IgD-negative memory B cell (primary cell): ENCODE data around the gene CCN5. TPM values are rescaled to one million over a fixed set of nuclear protein-coding genes. Genes with fewer than 3 reads are reported as not detected.

Source experiments
- H3K27ac Mint-ChIP-seq, 3 donors: one replicate each; pipeline ENCODE4 v1.8.0; 2020 to 2022; ENCODE audit warnings: mild to moderate bottlenecking in 3 of 3, mixed read lengths in 3 of 3, moderate library complexity in 1 of 3
- H3K27me3 Mint-ChIP-seq: one replicate; pipeline ENCODE4 v1.8.0; 2021; ENCODE audit warnings: mixed read lengths
- H3K36me3 Mint-ChIP-seq: one replicate; pipeline ENCODE4 v1.8.0; 2020; ENCODE audit warnings: mild to moderate bottlenecking, mixed read lengths
- H3K4me1 Mint-ChIP-seq, 3 donors: one replicate each; pipeline ENCODE4 v1.8.0; 2020 to 2022; ENCODE audit warnings: mixed read lengths in 3 of 3, mild to moderate bottlenecking in 1 of 3
- H3K4me3 Mint-ChIP-seq, 4 donors: one replicate each; pipeline ENCODE4 v1.8.0; 2020 to 2022; ENCODE audit warnings: mild to moderate bottlenecking in 4 of 4, mixed read lengths in 4 of 4, moderate library complexity in 3 of 4
- H3K9me3 Mint-ChIP-seq, 3 donors: one replicate each; pipeline ENCODE4 v1.8.0; 2020 to 2021; ENCODE audit warnings: mixed read lengths in 3 of 3, mild to moderate bottlenecking in 1 of 3
- polyA plus RNA-seq: library from polyadenylated mRNA; unstranded; fragments of 300-500 nt; fragmentation: Illumina TruSeq; gene quantifications from one replicate; pipeline ENCODE4 v1.2.3, GENCODE V29; 2021

The CCN5 gene
- polyA plus RNA-seq, 1 donor from 2014 or later, result not detected

- Mint-ChIP-seq H3K9me3 (no peaks in the 10 kb centered on the region), H3K27ac (no peak overlapping the region), H3K4me3 (peak overlapping the region in 1 of 4 donors; percentile 55), H3K36me3 (no peaks in the 10 kb centered on the region), H3K27me3 (peaks cover 19% of the 10 kb centered on the region), H3K4me1 (peaks cover 0 to 9% (median 2%) of the 10 kb centered on the region in 3 donors)
These were observed 12.4 kb upstream of the CCN5 start for GRCh38 chr20:44702776-44703175.

- Mint-ChIP-seq H3K27me3 (peaks cover 19% of the 10 kb centered on the region), H3K27ac (no peak overlapping the region), H3K4me1 (peaks cover 0 to 9% (median 2%) of the 10 kb centered on the region in 3 donors), H3K9me3 (no peaks in the 10 kb centered on the region), H3K4me3 (peak overlapping the region in 2 of 4 donors; percentile 55 to 70), H3K36me3 (no peaks in the 10 kb centered on the region)
These were observed 11.8 kb upstream of the CCN5 start for GRCh38 chr20:44703183-44703925.

GRCh38 chr20:44703956-44704488 is 11.1 kb upstream of the CCN5 start:
- H3K4me1 Mint-ChIP-seq, result peaks cover 0 to 9% (median 2%) of the 10 kb centered on the region in 3 donors
- no peak overlapping the region for H3K27ac Mint-ChIP-seq

GRCh38 chr20:44704551-44704971 is 10.6 kb upstream of the CCN5 start:
- peaks cover 19% of the 10 kb centered on the region for H3K27me3 Mint-ChIP-seq
- H3K4me1 Mint-ChIP-seq, result peaks cover 0 to 9% (median 2%) of the 10 kb centered on the region in 3 donors
- H3K27ac Mint-ChIP-seq, result no peak overlapping the region

More at GRCh38 chr20:44703956-44704488, 11.1 kb upstream of the CCN5 start:
- no peaks in the 10 kb centered on the region for H3K9me3 Mint-ChIP-seq
- no peaks in the 10 kb centered on the region for H3K36me3 Mint-ChIP-seq
- H3K27me3 Mint-ChIP-seq, result peaks cover 19% of the 10 kb centered on the region
- no peak overlapping the region for H3K4me3 Mint-ChIP-seq

GRCh38 chr20:44705364-44706094 is 9.6 kb upstream of the CCN5 start:
- Mint-ChIP-seq H3K27me3 (peaks cover 19% of the 10 kb centered on the region), H3K4me1 (peaks cover 0 to 9% (median 2%) of the 10 kb centered on the region in 3 donors), H3K36me3 (no peaks in the 10 kb centered on the region), H3K9me3 (no peaks in the 10 kb centered on the region), H3K27ac (peak overlapping the region in 1 of 3 donors; percentile 22), H3K4me3 (no peak overlapping the region)

More at GRCh38 chr20:44704551-44704971, 10.6 kb upstream of the CCN5 start:
- Mint-ChIP-seq H3K36me3 (no peaks in the 10 kb centered on the region), H3K9me3 (no peaks in the 10 kb centered on the region), H3K4me3 (no peak overlapping the region)

- no peaks in the 10 kb centered on the region for H3K9me3 Mint-ChIP-seq
- peaks cover 0 to 9% (median 2%) of the 10 kb centered on the region in 3 donors for H3K4me1 Mint-ChIP-seq
- peak overlapping the region in 1 of 3 donors; percentile 22 for H3K27ac Mint-ChIP-seq
- H3K4me3 Mint-ChIP-seq, result no peak overlapping the region
- H3K36me3 Mint-ChIP-seq, result no peaks in the 10 kb centered on the region
- H3K27me3 Mint-ChIP-seq, result peaks cover 14% of the 10 kb centered on the region
These were observed 8.7 kb upstream of the CCN5 start for GRCh38 chr20:44706301-44707017.

GRCh38 chr20:44707018-44707579 is 8.1 kb upstream of the CCN5 start:
- no peak overlapping the region for H3K27ac Mint-ChIP-seq
- peaks cover 0 to 3% (median 0%) of the 10 kb centered on the region in 3 donors for H3K9me3 Mint-ChIP-seq
- peaks cover 0 to 9% (median 2%) of the 10 kb centered on the region in 3 donors for H3K4me1 Mint-ChIP-seq
- peaks cover 2% of the 10 kb centered on the region for H3K36me3 Mint-ChIP-seq
- H3K27me3 Mint-ChIP-seq, result peaks cover 14% of the 10 kb centered on the region
- no peak overlapping the region for H3K4me3 Mint-ChIP-seq

- Mint-ChIP-seq H3K27me3 (peaks cover 2% of the 10 kb centered on the region), H3K4me1 (no peaks in the 10 kb centered on the region), H3K27ac (no peak overlapping the region), H3K9me3 (peaks cover 0 to 3% (median 0%) of the 10 kb centered on the region in 3 donors), H3K36me3 (peaks cover 4% of the 10 kb centered on the region), H3K4me3 (no peak overlapping the region)
These were observed 5.8 kb upstream of the CCN5 start for GRCh38 chr20:44709380-44709779.

GRCh38 chr20:44709797-44710196 is 5.4 kb upstream of the CCN5 start:
- Mint-ChIP-seq H3K36me3 (peaks cover 4% of the 10 kb centered on the region), H3K27me3 (peaks cover 2% of the 10 kb centered on the region), H3K4me3 (no peak overlapping the region), H3K27ac (no peak overlapping the region), H3K4me1 (no peaks in the 10 kb centered on the region), H3K9me3 (peaks cover 0 to 3% (median 0%) of the 10 kb centered on the region in 3 donors)

GRCh38 chr20:44711237-44711636 is 3.9 kb upstream of the CCN5 start:
- Mint-ChIP-seq H3K27me3 (no peaks in the 10 kb centered on the region), H3K4me1 (no peaks in the 10 kb centered on the region), H3K9me3 (peaks cover 0 to 3% (median 0%) of the 10 kb centered on the region in 3 donors), H3K27ac (no peak overlapping the region), H3K4me3 (no peak overlapping the region), H3K36me3 (peaks cover 4% of the 10 kb centered on the region)

GRCh38 chr20:44714102-44714700 is 968 bp upstream of the CCN5 start:
- H3K27ac Mint-ChIP-seq, result no peak overlapping the region
- peaks cover 0 to 3% (median 0%) of the 10 kb centered on the region in 3 donors for H3K9me3 Mint-ChIP-seq
- peaks cover 4% of the 10 kb centered on the region for H3K36me3 Mint-ChIP-seq
- no peaks in the 10 kb centered on the region for H3K4me1 Mint-ChIP-seq
- no peak overlapping the region for H3K4me3 Mint-ChIP-seq
- peaks cover 2% of the 10 kb centered on the region for H3K27me3 Mint-ChIP-seq

GRCh38 chr20:44715499-44716308 is 535 bp downstream of the CCN5 start:
- Mint-ChIP-seq H3K9me3 (peaks cover 0 to 3% (median 0%) of the 10 kb centered on the region in 3 donors), H3K36me3 (peaks cover 4% of the 10 kb centered on the region), H3K4me1 (no peaks in the 10 kb centered on the region), H3K27ac (peak overlapping the region in 1 of 3 donors; percentile 84), H3K4me3 (no peak overlapping the region), H3K27me3 (peaks cover 2% of the 10 kb centered on the region)

- Mint-ChIP-seq H3K36me3 (peaks cover 4% of the 10 kb centered on the region), H3K4me1 (no peaks in the 10 kb centered on the region), H3K27me3 (peaks cover 2% of the 10 kb centered on the region), H3K27ac (no peak overlapping the region), H3K9me3 (peaks cover 0 to 3% (median 0%) of the 10 kb centered on the region in 3 donors), H3K4me3 (no peak overlapping the region)
These were observed 1.3 kb downstream of the CCN5 start for GRCh38 chr20:44716309-44717106.
